Renal cortical epithelial cell (primary cell): ENCODE measurements around the gene SLC6A12. TPM values are rescaled to one million over a fixed set of nuclear protein-coding genes. Genes with fewer than 3 reads are reported as not detected.
A peak's percentile ranks its signal among the peaks of the same experiment; 100 is the strongest.
"Not testable (repeated sequence)": the region's sequence is repeated elsewhere in the genome, so short reads cannot be mapped to it uniquely, and the experiment has no call there.

Source experiments
- DNase-seq: peaks from one replicate; pipeline ENCODE4 v3.0.0-alpha.2; 2011; ENCODE audit warnings: low read depth
- total RNA-seq: library from RNA; depleted of rRNA; stranded (reverse); fragments of >200 nt; gene quantifications from 2 replicates; pipeline ENCODE4 v1.2.3, GENCODE V29; 2014

Gene SLC6A12
- total RNA-seq, 1 donor from 2014 or later, result 4.8 TPM

- no peak for DNase-seq
These were observed 15.9 kb downstream of the SLC6A12 start for GRCh38 chr12:197911-198695.

GRCh38 chr12:197347-197746 is 16.6 kb downstream of the SLC6A12 start:
- no peak for DNase-seq

GRCh38 chr12:196436-196835 is 17.5 kb downstream of the SLC6A12 start:
- no peak for DNase-seq

- DNase-seq, result no peak
These were observed 18.0 kb downstream of the SLC6A12 start for GRCh38 chr12:195951-196350.

GRCh38 chr12:195156-195555 is 18.8 kb downstream of the SLC6A12 start:
- DNase-seq, result no peak

- DNase-seq, result no peak
These were observed 19.7 kb downstream of the SLC6A12 start for GRCh38 chr12:194276-194675.

- DNase-seq, result no peak
These were observed 20.7 kb downstream of the SLC6A12 start for GRCh38 chr12:193261-193660.

- DNase-seq, result no peak
These were observed 22.4 kb downstream of the SLC6A12 start for GRCh38 chr12:191541-191940.

GRCh38 chr12:190881-191280 is 23.1 kb downstream of the SLC6A12 start:
- DNase-seq, result no peak

GRCh38 chr12:189622-189962 is 24.4 kb downstream of the SLC6A12 start:
- no peak for DNase-seq

- DNase-seq, result no peak
These were observed 24.9 kb downstream of the SLC6A12 start for GRCh38 chr12:188910-189621.

- DNase-seq, result not testable (repeated sequence)
These were observed 25.7 kb downstream of the SLC6A12 start for GRCh38 chr12:187986-188909.

- DNase-seq, result no peak
These were observed 27.8 kb downstream of the SLC6A12 start for GRCh38 chr12:186006-186625.

- no peak for DNase-seq
These were observed 28.4 kb downstream of the SLC6A12 start for GRCh38 chr12:185576-185955.

- DNase-seq, result no peak
These were observed 29.0 kb downstream of the SLC6A12 start for GRCh38 chr12:184811-185575.

GRCh38 chr12:182381-182892 is 31.5 kb downstream of the SLC6A12 start:
- DNase-seq, result peak; percentile 76

- DNase-seq, result no peak
These were observed 32.0 kb downstream of the SLC6A12 start for GRCh38 chr12:181921-182320.

GRCh38 chr12:180445-180844 is 33.5 kb downstream of the SLC6A12 start:
- DNase-seq, result peak; percentile 63

GRCh38 chr12:179885-180284 is 34.1 kb downstream of the SLC6A12 start:
- DNase-seq, result no peak

- DNase-seq, result peak; percentile 26
These were observed 34.6 kb downstream of the SLC6A12 start for GRCh38 chr12:179131-179884.
